Mucosa of descending colon (tissue), 3 donors: ENCODE data around the gene PSMB10. TPM values are rescaled to one million over a fixed set of nuclear protein-coding genes. Genes with fewer than 3 reads are reported as not detected.

Experiments
- ATAC-seq: fragments of 200-7000 bp; cut with Tn5 transposase; one replicate; pipeline ENCODE4 v1.9.1; 2020; ENCODE audit warnings: mild to moderate bottlenecking, moderate library complexity
- DNase-seq, 3 donors: peaks; one replicate each; pipeline ENCODE4 v3.0.0-alpha.2; 2020
- H3K36me3 ChIP-seq: fragments of 200-600 bp; one replicate; pipeline ENCODE4 v1.8.0; 2021; ENCODE audit warnings: low read depth, mild to moderate bottlenecking
- H3K4me1 ChIP-seq: fragments of 200-600 bp; one replicate; pipeline ENCODE4 v1.8.0; 2021; ENCODE audit warnings: low read depth, mild to moderate bottlenecking
- H3K4me3 ChIP-seq: fragments of 200-600 bp; one replicate; pipeline ENCODE4 v1.8.0; 2021; ENCODE audit warnings: mild to moderate bottlenecking
- H3K9me3 ChIP-seq: fragments of 200-600 bp; one replicate; pipeline ENCODE4 v1.8.0; 2021; ENCODE audit warnings: mild to moderate bottlenecking
- intact Hi-C, 2 donors: fragments of 100-400 bp; cut with DNase I in 1 of 2; cut with micrococcal nuclease in 1 of 2; formaldehyde crosslinking; loops; one replicate each; pipeline versions ENCODE4 v1.11.0 to v1.11.1; 2022; cut with DNase I, micrococcal nuclease
- total RNA-seq, 3 donors: library from RNA; stranded (reverse); fragmentation: NEBNext Ultra II Directional in 2 of 3; extraction: Animal tissue kit (Norgen Biotek cat#: 25700) in 2 of 3; gene quantifications; one replicate each; pipeline versions ENCODE4 v1.2.1 to v1.2.4, GENCODE V29; 2021 to 2023
- TF ChIP-seq, protein P1 (sequence below): fragments of 200-600 bp; IDR thresholded peaks from one replicate; pipeline ENCODE4 v1.8.0; 2022; ENCODE audit warnings: antibody characterized with exemption, mild to moderate bottlenecking
- donor health status: DM: no; HTN: no; CAD: no; lungs with moderate emphysema.
- donor health status: DM: no; HTN: no; CAD: no.
- donor health status: DM: no; HTN: yes; CAD: no.

PSMB10 gene
- total RNA-seq, 3 donors from 2014 or later: 96.9 to 175 (median 139) TPM

GRCh38 chr16:67951485-67951884, 14.8 kb upstream of the PSMB10 start:
- H3K36me3 ChIP-seq: no peaks in the 10 kb centered on the region

GRCh38 chr16:67950335-67950843, 13.7 kb upstream of the PSMB10 start:
- H3K4me1 ChIP-seq: no peaks in the 10 kb centered on the region
- H3K4me3 ChIP-seq: no peak overlapping the region
- H3K36me3 ChIP-seq: no peaks in the 10 kb centered on the region
- DNase-seq (no peak), ATAC-seq (no peak)
- no peaks in the 10 kb centered on the region for H3K9me3 ChIP-seq
- intact Hi-C loops: no loop called here
- TF ChIP-seq, protein P1, sequence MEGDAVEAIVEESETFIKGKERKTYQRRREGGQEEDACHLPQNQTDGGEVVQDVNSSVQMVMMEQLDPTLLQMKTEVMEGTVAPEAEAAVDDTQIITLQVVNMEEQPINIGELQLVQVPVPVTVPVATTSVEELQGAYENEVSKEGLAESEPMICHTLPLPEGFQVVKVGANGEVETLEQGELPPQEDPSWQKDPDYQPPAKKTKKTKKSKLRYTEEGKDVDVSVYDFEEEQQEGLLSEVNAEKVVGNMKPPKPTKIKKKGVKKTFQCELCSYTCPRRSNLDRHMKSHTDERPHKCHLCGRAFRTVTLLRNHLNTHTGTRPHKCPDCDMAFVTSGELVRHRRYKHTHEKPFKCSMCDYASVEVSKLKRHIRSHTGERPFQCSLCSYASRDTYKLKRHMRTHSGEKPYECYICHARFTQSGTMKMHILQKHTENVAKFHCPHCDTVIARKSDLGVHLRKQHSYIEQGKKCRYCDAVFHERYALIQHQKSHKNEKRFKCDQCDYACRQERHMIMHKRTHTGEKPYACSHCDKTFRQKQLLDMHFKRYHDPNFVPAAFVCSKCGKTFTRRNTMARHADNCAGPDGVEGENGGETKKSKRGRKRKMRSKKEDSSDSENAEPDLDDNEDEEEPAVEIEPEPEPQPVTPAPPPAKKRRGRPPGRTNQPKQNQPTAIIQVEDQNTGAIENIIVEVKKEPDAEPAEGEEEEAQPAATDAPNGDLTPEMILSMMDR: no peak

More at GRCh38 chr16:67951485-67951884, 14.8 kb upstream of the PSMB10 start:
- Histone ChIP-seq H3K4me1 (no peaks in the 10 kb centered on the region), H3K9me3 (no peaks in the 10 kb centered on the region), H3K4me3 (no peak overlapping the region)
- intact Hi-C loops: no loop called here
- ATAC-seq: no peak
- TF ChIP-seq, protein P1: no peak
- no peak for DNase-seq

- H3K36me3 ChIP-seq: no peaks in the 10 kb centered on the region
- no peak overlapping the region for H3K4me3 ChIP-seq
- no peak for DNase-seq
- TF ChIP-seq, protein P1: no peak
- H3K9me3 ChIP-seq: no peaks in the 10 kb centered on the region
- no peak for ATAC-seq
- no peaks in the 10 kb centered on the region for H3K4me1 ChIP-seq
- intact Hi-C loops: no loop called here
These were observed 13.0 kb upstream of the PSMB10 start for GRCh38 chr16:67949645-67950044.

DNA sequence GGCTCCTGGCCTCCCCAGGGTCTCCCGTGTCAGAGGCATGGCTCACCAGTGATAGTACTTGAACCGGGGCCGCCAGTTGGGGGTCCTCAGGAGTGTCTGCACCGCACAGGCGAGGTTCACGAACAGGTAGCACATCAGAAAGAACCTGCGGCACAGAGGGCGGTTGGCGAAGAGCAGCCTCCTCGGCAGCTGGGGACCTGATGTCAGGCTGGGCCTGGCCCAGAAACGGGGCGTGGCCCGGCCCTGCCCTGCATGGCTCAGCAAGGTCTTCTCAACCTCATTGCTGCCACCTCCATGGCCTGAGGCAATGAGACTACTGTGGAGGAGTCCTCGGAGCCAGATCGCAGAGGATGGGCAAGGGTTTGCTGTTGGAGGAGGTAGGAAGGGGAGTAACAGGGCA, 11.4 kb upstream of the PSMB10 start:
- Histone ChIP-seq H3K4me1 (no peaks in the 10 kb centered on the region), H3K36me3 (no peaks in the 10 kb centered on the region), H3K4me3 (no peak overlapping the region), H3K9me3 (no peaks in the 10 kb centered on the region)
- ATAC-seq (peak; percentile 67), DNase-seq (peak in 1 of 3 donors; percentile 52)
- intact Hi-C loops: no loop called here
- TF ChIP-seq, protein P1: no peak

DNA sequence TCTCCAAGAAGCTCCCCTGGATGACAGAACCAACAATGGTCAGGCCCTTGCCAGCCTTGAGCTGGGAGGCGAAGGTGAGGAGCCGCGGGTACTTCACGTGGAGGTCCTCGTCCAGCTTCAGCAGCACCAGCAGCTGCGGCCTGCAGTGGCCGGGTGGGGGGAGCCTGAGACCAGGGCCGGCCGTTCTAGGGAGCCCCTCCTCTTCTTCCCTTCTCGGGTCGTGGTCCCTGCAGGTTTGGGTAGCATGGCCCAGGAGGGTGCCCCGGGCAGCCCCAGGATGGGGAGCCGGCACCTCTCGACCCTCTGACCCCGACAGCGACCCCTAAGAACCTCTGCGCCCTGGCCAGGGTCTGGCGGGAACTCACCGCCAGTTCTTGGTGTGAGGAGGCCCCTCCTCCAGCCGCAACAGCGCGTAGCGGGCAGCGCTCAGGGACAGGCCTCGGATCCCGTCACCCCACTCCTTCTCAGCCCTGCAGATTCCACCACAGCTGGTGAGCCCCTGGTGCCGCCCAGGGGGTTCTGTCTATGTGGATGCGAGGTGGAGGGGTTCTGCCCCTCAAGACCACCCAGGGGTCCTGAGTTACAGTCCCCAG, 10.4 kb upstream of the PSMB10 start:
- Histone ChIP-seq H3K4me3 (no peak overlapping the region), H3K36me3 (no peaks in the 10 kb centered on the region), H3K4me1 (no peaks in the 10 kb centered on the region), H3K9me3 (no peaks in the 10 kb centered on the region)
- ATAC-seq: no peak
- intact Hi-C loops: no loop called here
- DNase-seq: no peak
- TF ChIP-seq, protein P1: no peak
